Thoracic aorta (tissue), 2 donors: ENCODE data around the gene KCND2. TPM values are rescaled to one million over a fixed set of nuclear protein-coding genes. Genes with fewer than 3 reads are reported as not detected.

Experiments used
- ATAC-seq: fragments of 150-250 bp; one replicate; pipeline ENCODE4 v1.8.0; 2017; ENCODE audit warnings: low read depth; ENCODE audit not compliant: insufficient number of reproducible peaks, low FRiP score
- DNase-seq: peaks from one replicate; pipeline ENCODE4 v3.0.0-alpha.2; 2020; ENCODE audit warnings: low spot score
- H3K27ac ChIP-seq, 2 donors: fragments of 200-600 bp; sonication (generic); 1 replicate in 1 of 2; 2 replicates in 1 of 2; pipeline ENCODE4 v1.5.1; 2016; ENCODE audit warnings: mild to moderate bottlenecking in 2 of 2, moderate library complexity in 2 of 2
- H3K27me3 ChIP-seq: fragments of 200-600 bp; sonication (generic); replicated peaks from 2 replicates; pipeline ENCODE4 v1.6.0; 2016; ENCODE audit warnings: mild to moderate bottlenecking; ENCODE audit not compliant: insufficient read depth
- H3K36me3 ChIP-seq: fragments of 200-600 bp; sonication (generic); one replicate; pipeline ENCODE4 v1.5.1; 2016
- H3K4me1 ChIP-seq, 2 donors: fragments of 200-600 bp; sonication (generic); 1 replicate in 1 of 2; 2 replicates in 1 of 2; pipeline versions ENCODE4 v1.5.1 to v1.6.0; 2016; ENCODE audit warnings: low read depth in 2 of 2, mild to moderate bottlenecking in 1 of 2; ENCODE audit not compliant: control insufficient read depth in 1 of 2
- H3K4me3 ChIP-seq: fragments of 200-600 bp; sonication (generic); 2 replicates; pipeline ENCODE4 v1.5.1; 2016; ENCODE audit warnings: mild to moderate bottlenecking
- H3K9me3 ChIP-seq: fragments of 200-600 bp; sonication (generic); 2 replicates; pipeline ENCODE4 v1.5.1; 2016
- total RNA-seq, 2 donors: library from RNA; depleted of rRNA; stranded (reverse); fragments of >200 nt; gene quantifications; one replicate each; pipeline versions ENCODE4 v1.1.0 to v1.2.3, GENCODE V29; 2016
- TF ChIP-seq, protein P1 (sequence below): fragments of 200-600 bp; sonication (generic); IDR thresholded peaks from one replicate; pipeline ENCODE4 v1.5.1; 2019; ENCODE audit warnings: antibody characterized with exemption

Gene KCND2
- total RNA-seq, 2 donors from 2014 or later, result 0.14 to 0.99 TPM

DNA sequence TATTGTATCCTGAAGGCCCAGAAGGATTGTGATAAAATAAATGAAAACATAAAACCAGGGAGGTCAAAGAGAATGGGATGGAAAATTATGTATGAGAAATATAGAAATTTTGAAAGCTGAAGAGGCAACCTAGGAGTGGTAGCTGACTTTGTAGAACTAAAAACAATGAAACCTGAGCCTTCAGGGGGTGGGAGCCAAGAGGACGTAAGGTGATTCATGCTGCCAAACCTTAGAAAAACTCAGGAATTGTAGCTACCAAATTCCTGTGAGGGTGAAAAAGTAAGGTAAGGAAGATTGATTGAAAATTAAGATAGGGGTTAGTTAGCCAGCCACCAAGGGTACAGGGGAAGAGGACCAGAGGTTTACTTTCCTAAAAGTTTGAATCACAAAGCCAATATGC is 213.2 kb downstream of the KCND2 start:
- no peak for ATAC-seq
- TF ChIP-seq, protein P1, sequence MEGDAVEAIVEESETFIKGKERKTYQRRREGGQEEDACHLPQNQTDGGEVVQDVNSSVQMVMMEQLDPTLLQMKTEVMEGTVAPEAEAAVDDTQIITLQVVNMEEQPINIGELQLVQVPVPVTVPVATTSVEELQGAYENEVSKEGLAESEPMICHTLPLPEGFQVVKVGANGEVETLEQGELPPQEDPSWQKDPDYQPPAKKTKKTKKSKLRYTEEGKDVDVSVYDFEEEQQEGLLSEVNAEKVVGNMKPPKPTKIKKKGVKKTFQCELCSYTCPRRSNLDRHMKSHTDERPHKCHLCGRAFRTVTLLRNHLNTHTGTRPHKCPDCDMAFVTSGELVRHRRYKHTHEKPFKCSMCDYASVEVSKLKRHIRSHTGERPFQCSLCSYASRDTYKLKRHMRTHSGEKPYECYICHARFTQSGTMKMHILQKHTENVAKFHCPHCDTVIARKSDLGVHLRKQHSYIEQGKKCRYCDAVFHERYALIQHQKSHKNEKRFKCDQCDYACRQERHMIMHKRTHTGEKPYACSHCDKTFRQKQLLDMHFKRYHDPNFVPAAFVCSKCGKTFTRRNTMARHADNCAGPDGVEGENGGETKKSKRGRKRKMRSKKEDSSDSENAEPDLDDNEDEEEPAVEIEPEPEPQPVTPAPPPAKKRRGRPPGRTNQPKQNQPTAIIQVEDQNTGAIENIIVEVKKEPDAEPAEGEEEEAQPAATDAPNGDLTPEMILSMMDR, result no peak

DNA sequence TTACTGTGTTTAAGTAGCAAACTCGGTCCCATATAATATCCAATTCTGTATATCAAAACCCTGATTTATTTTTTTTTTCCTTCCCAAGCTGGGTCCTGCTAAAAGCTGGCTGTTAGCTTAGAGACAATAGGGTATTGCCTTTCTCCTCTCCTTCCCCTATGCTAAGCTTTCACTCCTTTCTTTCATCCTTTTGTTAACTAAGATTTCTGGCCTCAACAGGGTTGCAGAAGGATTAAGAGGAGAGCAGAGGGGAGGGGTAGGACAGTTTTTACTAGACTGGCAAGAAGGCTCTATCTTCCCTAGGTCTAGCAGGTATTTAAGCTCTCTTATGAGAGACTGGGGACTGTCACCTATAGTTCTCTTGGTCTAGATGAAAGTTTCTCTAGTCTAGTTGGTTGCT is 229.2 kb downstream of the KCND2 start:
- no peak overlapping the region for H3K27ac ChIP-seq
- no peaks in the 10 kb centered on the region for H3K9me3 ChIP-seq
- no peaks in the 10 kb centered on the region for H3K27me3 ChIP-seq
- no peak overlapping the region for H3K4me3 ChIP-seq
- ATAC-seq, result no peak
- H3K36me3 ChIP-seq, result no peaks in the 10 kb centered on the region
- TF ChIP-seq, protein P1, result no peak
- DNase-seq, result no peak
- no peaks in the 10 kb centered on the region for H3K4me1 ChIP-seq

More for the DNA sequence above, 213.2 kb downstream of the KCND2 start:
- Histone ChIP-seq H3K9me3 (no peaks in the 10 kb centered on the region), H3K36me3 (no peaks in the 10 kb centered on the region), H3K4me1 (no peaks in the 10 kb centered on the region), H3K27me3 (no peaks in the 10 kb centered on the region), H3K4me3 (no peak overlapping the region), H3K27ac (no peak overlapping the region)
- no peak for DNase-seq

DNA sequence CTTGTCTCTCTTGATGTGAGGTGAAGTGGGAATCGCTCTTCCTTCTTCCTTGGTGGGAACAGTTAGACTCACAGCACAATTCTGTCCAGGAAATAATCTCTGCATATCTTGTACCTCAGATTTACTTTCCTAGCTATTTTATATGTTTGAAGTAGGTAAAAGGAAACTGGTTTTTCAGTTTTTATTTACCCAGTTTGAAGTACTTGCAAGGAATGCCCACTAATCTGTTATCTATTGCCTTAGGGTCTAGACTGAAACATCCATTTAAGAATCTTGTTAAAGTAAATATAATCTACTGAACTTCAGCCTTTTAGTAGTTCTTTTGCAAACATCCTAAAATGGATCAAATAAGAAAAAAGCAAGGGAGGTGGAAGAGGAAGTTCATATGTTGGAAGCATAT is 229.8 kb downstream of the KCND2 start:
- no peaks in the 10 kb centered on the region for H3K27me3 ChIP-seq
- no peak for DNase-seq
- no peaks in the 10 kb centered on the region for H3K4me1 ChIP-seq
- no peaks in the 10 kb centered on the region for H3K36me3 ChIP-seq
- no peak overlapping the region for H3K4me3 ChIP-seq
- TF ChIP-seq, protein P1, result no peak
- no peak for ATAC-seq
- H3K27ac ChIP-seq, result no peak overlapping the region
- no peaks in the 10 kb centered on the region for H3K9me3 ChIP-seq

DNA sequence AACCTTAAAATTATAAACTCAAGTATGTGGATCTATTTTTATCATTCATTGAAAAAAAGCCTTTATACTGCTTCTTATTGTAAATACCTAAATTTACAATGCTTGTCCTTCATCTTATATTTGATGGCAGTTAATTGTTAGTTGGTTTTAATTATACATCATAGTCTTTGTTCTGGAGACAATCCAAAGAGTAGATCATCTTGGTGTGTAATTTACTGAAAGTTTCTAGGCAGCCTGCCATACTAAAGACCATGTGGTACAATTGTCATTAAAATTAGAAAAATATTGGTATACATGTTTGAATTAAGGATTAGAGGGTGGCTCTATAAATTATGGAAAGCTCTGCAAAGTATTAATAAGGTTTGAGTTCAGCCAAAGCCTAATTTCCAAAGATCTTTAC is 231.4 kb downstream of the KCND2 start:
- TF ChIP-seq, protein P1, result no peak

DNA sequence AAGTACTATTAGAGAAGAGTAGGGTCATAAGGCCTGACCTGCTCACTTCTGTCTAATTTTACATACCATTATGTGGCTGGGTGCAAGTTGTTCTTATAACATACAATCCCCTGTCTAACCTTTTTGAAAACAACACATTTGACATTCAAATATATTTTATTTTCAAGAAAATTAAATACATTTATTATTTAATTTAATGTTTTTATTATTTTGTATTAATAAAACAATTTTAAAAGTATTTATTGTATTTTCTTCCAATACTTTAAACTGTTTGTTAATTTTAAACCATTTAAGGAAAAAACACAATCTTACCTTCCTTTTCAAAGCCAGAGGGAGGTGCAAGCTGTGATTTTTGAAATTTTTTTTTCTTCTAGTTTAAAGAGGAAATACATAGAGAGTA is 232.8 kb downstream of the KCND2 start:
- DNase-seq (no peak), ATAC-seq (no peak)
- Histone ChIP-seq H3K4me1 (no peaks in the 10 kb centered on the region), H3K36me3 (no peaks in the 10 kb centered on the region), H3K27me3 (no peaks in the 10 kb centered on the region), H3K9me3 (no peaks in the 10 kb centered on the region), H3K27ac (no peak overlapping the region), H3K4me3 (no peak overlapping the region)
- TF ChIP-seq, protein P1, result no peak

More for the DNA sequence above, 231.4 kb downstream of the KCND2 start:
- Histone ChIP-seq H3K36me3 (no peaks in the 10 kb centered on the region), H3K4me3 (no peak overlapping the region), H3K9me3 (no peaks in the 10 kb centered on the region), H3K27me3 (no peaks in the 10 kb centered on the region), H3K27ac (no peak overlapping the region), H3K4me1 (no peaks in the 10 kb centered on the region)
- DNase-seq (no peak), ATAC-seq (no peak)
